IMR-90 (cell line): ENCODE measurements around the gene ANKRD13D.

Source experiments
- FOS ChIP-seq: fragments of 150-350 bp; IDR thresholded peaks from 2 replicates; pipeline ENCODE4 v1.6.1; 2016; ENCODE audit warnings: low read depth, low read length
- RCOR1 ChIP-seq: IDR thresholded peaks from 2 replicates; pipeline ENCODE4 v1.6.1; 2012; ENCODE audit warnings: mild to moderate bottlenecking, low read length, improper control_type of control experiment; ENCODE audit not compliant: insufficient replicate concordance

DNA sequence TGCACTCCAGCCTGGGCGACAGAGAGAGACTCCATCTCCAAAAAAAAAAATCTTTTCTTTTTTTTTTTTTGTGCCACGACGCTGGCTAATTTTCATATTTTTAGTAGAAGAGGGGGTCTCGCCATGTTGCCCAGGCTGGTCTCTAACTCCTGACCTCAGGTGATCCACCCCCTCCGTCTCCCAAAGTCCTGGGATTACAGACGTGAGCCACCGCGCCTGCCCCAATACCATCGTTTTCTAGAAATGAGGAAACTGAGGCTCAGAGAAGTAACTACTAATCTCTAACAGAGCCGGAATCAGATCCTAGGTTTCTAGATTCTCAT is 27.7 kb downstream of the ANKRD13D start:
- TF ChIP-seq RCOR1 (no peak), FOS (no peak)
